DOHH2 (cell line): Measurements from ENCODE around the gene FBXW7.

Experiments used
- H3F3A ChIP-seq: fragments of 200-600 bp; sonication (generic), shearing (Covaris generic); 2 replicates; pipeline ENCODE4 v1.6.0; 2016; ENCODE audit warnings: antibody characterized with exemption, mild to moderate bottlenecking; ENCODE audit not compliant: control insufficient read depth, insufficient read depth
- H3K27ac ChIP-seq: fragments of 200-600 bp; sonication (generic); 2 replicates; pipeline ENCODE4 v1.5.1; 2014; ENCODE audit warnings: low read depth, mild to moderate bottlenecking, low read length, moderate library complexity
- H3K27me3 ChIP-seq: fragments of 200-600 bp; sonication (generic); 2 replicates; pipeline ENCODE4 v1.6.1; 2014; ENCODE audit warnings: mild to moderate bottlenecking, low read length, mixed read lengths; ENCODE audit not compliant: control insufficient read depth
- H3K36me3 ChIP-seq: fragments of 200-600 bp; sonication (generic); 2 replicates; pipeline ENCODE4 v1.6.1; 2014; ENCODE audit warnings: mild to moderate bottlenecking, low read length, moderate library complexity, mixed read lengths; ENCODE audit not compliant: control insufficient read depth
- H3K4me1 ChIP-seq: fragments of 200-600 bp; sonication (generic); 2 replicates; pipeline ENCODE4 v1.6.1; 2014; ENCODE audit warnings: mild to moderate bottlenecking, low read length, mixed read lengths; ENCODE audit not compliant: control insufficient read depth
- H3K4me2 ChIP-seq: fragments of 200-600 bp; sonication (generic); 2 replicates; pipeline ENCODE4 v1.6.0; 2014; ENCODE audit warnings: mild to moderate bottlenecking, low read length, moderate library complexity
- H3K4me3 ChIP-seq: fragments of 200-600 bp; sonication (generic); 2 replicates; pipeline ENCODE4 v1.5.1; 2014; ENCODE audit warnings: mild to moderate bottlenecking, low read length, mixed read lengths
- H3K79me2 ChIP-seq: fragments of 200-600 bp; sonication (generic); 2 replicates; pipeline ENCODE4 v1.6.1; 2014; ENCODE audit warnings: mild to moderate bottlenecking, low read length, mixed read lengths; ENCODE audit not compliant: control insufficient read depth
- H3K9me2 ChIP-seq: fragments of 200-600 bp; sonication (generic); replicated peaks from 2 replicates; pipeline ENCODE4 v1.6.1; 2014; ENCODE audit warnings: mild to moderate bottlenecking, low read length, mixed read lengths; ENCODE audit not compliant: control insufficient read depth
- H3K9me3 ChIP-seq: fragments of 200-600 bp; sonication (generic); 2 replicates; pipeline ENCODE4 v1.6.1; 2014; ENCODE audit warnings: antibody characterized with exemption, low read length, mixed read lengths; ENCODE audit not compliant: control insufficient read depth, insufficient read depth
- H4K20me1 ChIP-seq: fragments of 200-600 bp; sonication (generic); 2 replicates; pipeline ENCODE4 v1.6.0; 2014; ENCODE audit warnings: low read depth, mild to moderate bottlenecking, antibody characterized with exemption, low read length, moderate library complexity; ENCODE audit not compliant: control insufficient read depth, insufficient read depth
- CTCF ChIP-seq: fragments of 200-600 bp; sonication (generic); IDR thresholded peaks from one replicate; pipeline ENCODE4 v1.5.1; 2014; ENCODE audit warnings: antibody characterized with exemption, mild to moderate bottlenecking, low read depth, low read length; ENCODE audit not compliant: poor library complexity, severe bottlenecking
- EZH2phosphoT487 ChIP-seq: fragments of 200-600 bp; sonication (generic); IDR thresholded peaks from 2 replicates; pipeline ENCODE4 v1.6.1; 2017; ENCODE audit warnings: borderline replicate concordance, mild to moderate bottlenecking, antibody characterized with exemption, low read length, moderate library complexity, mixed read lengths

Gene FBXW7

GRCh38 chr4:152424977-152425376 lies 110.9 kb downstream of the FBXW7 start:
- Histone ChIP-seq H3K4me2 (no peak overlapping the region), H3F3A (no peaks in the 10 kb centered on the region), H3K36me3 (no peaks in the 10 kb centered on the region), H3K27me3 (no peaks in the 10 kb centered on the region), H4K20me1 (no peaks in the 10 kb centered on the region; the same call in 1 of the 2 replicates), H3K79me2 (peaks cover 42% of the 10 kb centered on the region), H3K9me3 (no peaks in the 10 kb centered on the region), H3K4me3 (no peak overlapping the region), H3K9me2 (no peaks in the 10 kb centered on the region), H3K4me1 (no peaks in the 10 kb centered on the region), H3K27ac (no peak overlapping the region)
- TF ChIP-seq EZH2phosphoT487, result no peak
- TF ChIP-seq CTCF, result no peak

GRCh38 chr4:152424396-152424795 lies 111.5 kb downstream of the FBXW7 start:
- no peak overlapping the region for H3K27ac ChIP-seq
- no peak for TF ChIP-seq EZH2phosphoT487
- TF ChIP-seq CTCF, result no peak
- H3F3A ChIP-seq, result no peaks in the 10 kb centered on the region
- no peaks in the 10 kb centered on the region for H3K36me3 ChIP-seq
- no peaks in the 10 kb centered on the region for H3K9me3 ChIP-seq
- no peaks in the 10 kb centered on the region for H3K9me2 ChIP-seq
- H3K4me1 ChIP-seq, result no peaks in the 10 kb centered on the region
- no peak overlapping the region for H3K4me2 ChIP-seq
- H3K27me3 ChIP-seq, result no peaks in the 10 kb centered on the region
- no peaks in the 10 kb centered on the region; the same call in 1 of the 2 replicates for H4K20me1 ChIP-seq
- peaks cover 44% of the 10 kb centered on the region for H3K79me2 ChIP-seq
- H3K4me3 ChIP-seq, result no peak overlapping the region

GRCh38 chr4:152422817-152423320 lies 113.0 kb downstream of the FBXW7 start:
- no peaks in the 10 kb centered on the region for H3K9me2 ChIP-seq
- peaks cover 44% of the 10 kb centered on the region for H3K79me2 ChIP-seq
- TF ChIP-seq EZH2phosphoT487 (no peak), CTCF (no peak)
- no peaks in the 10 kb centered on the region; the same call in 1 of the 2 replicates for H4K20me1 ChIP-seq
- H3F3A ChIP-seq, result no peaks in the 10 kb centered on the region
- H3K36me3 ChIP-seq, result no peaks in the 10 kb centered on the region
- no peak overlapping the region for H3K4me2 ChIP-seq
- no peaks in the 10 kb centered on the region for H3K9me3 ChIP-seq
- H3K27ac ChIP-seq, result no peak overlapping the region
- H3K4me3 ChIP-seq, result no peak overlapping the region
- no peaks in the 10 kb centered on the region for H3K4me1 ChIP-seq
- no peaks in the 10 kb centered on the region for H3K27me3 ChIP-seq
